ENCODE results near the gene B3GALNT1.

GRCh38 chr3:161107311-161107710, 2.2 kb upstream of the B3GALNT1 start:
- TF ChIP-seq CTCF (IDR thresholded peaks at IDR 0.05; ENCODE audit: poor library complexity) (no peak), EZH2phosphoT487 (IDR thresholded peaks at IDR 0.05; ENCODE audit: low read depth, severe bottlenecking, unreplicated experiment) (no peak)

Measured in hepatocyte (in vitro differentiated cells).